IMR-90 (cell line): Measurements from ENCODE around the gene FBXW12. TPM values are rescaled to one million over a fixed set of nuclear protein-coding genes. Genes with fewer than 3 reads are reported as not detected.

Experiments used
- ATAC-seq: fragments of 200-7000 bp; cut with Tn5 transposase; 2 replicates; pipeline ENCODE4 v1.9.1; 2020; ENCODE audit warnings: low read depth, mild to moderate bottlenecking, moderate library complexity
- BruUV-seq: library from RNA; stranded (reverse); fragments of 400-500 nt; replicated peaks from 2 replicates; lab custom pipeline; 2021; lab: Mats Ljungman, UMichigan
- CTCF ChIA-PET: fragments of 300-600 bp; formaldehyde crosslinking; extraction: SDS; loops from one replicate; lab custom pipeline; 2021; ENCODE audit warnings: antibody characterized with exemption; lab: Yijun Ruan, JAX
- POLR2A ChIA-PET: fragments of 300-600 bp; sonication (Branson Sonifier 250); formaldehyde crosslinking; loops from one replicate; lab custom pipeline; 2022; ENCODE audit warnings: antibody characterized with exemption; ENCODE audit not compliant: unreplicated experiment; lab: Charles Lee
- DNase-seq: peaks from one replicate; pipeline ENCODE4 v3.0.0; 2013
- H2AFZ ChIP-seq: replicated peaks from 2 replicates; pipeline ENCODE3; 2013; ENCODE audit warnings: low read length, mild to moderate bottlenecking; ENCODE audit not compliant: poor library complexity
- H2AK5ac ChIP-seq: 2 replicates; pipeline ENCODE4 v1.6.1; 2013; ENCODE audit warnings: low read depth, low read length, inconsistent platforms
- H2AK9ac ChIP-seq: replicated peaks from 2 replicates; pipeline ENCODE3; 2013; ENCODE audit warnings: mild to moderate bottlenecking, low read depth, low read length, moderate library complexity; ENCODE audit not compliant: poor library complexity
- H2BK120ac ChIP-seq: 2 replicates; pipeline ENCODE4 v1.6.1; 2013; ENCODE audit warnings: low read depth, low read length, inconsistent platforms
- H2BK15ac ChIP-seq: 3 replicates; pipeline ENCODE4 v1.6.1; 2013; ENCODE audit warnings: low read depth, low read length, inconsistent platforms
- H2BK20ac ChIP-seq: 2 replicates; pipeline ENCODE4 v1.6.1; 2013; ENCODE audit warnings: low read depth, mild to moderate bottlenecking, inconsistent platforms, low read length, moderate library complexity
- H2BK5ac ChIP-seq: 2 replicates; pipeline ENCODE4 v1.6.1; 2013; ENCODE audit warnings: mild to moderate bottlenecking, low read depth, low read length, inconsistent platforms; ENCODE audit not compliant: poor library complexity, severe bottlenecking
- H3K14ac ChIP-seq: replicated peaks from 2 replicates; pipeline ENCODE4 v1.6.1; 2013; ENCODE audit warnings: low read depth, low read length, inconsistent platforms
- H3K18ac ChIP-seq: 2 replicates; pipeline ENCODE4 v1.6.1; 2013; ENCODE audit warnings: low read depth, low read length, control low read depth
- H3K23ac ChIP-seq: 2 replicates; pipeline ENCODE4 v1.6.1; 2013; ENCODE audit warnings: low read depth, low read length, inconsistent platforms
- H3K27ac ChIP-seq: 2 replicates; pipeline ENCODE4 v1.5.1; 2013; ENCODE audit warnings: mild to moderate bottlenecking, control low read depth, low read length; ENCODE audit not compliant: insufficient read depth
- H3K27me3 ChIP-seq: 2 replicates; pipeline ENCODE4 v1.6.1; 2013; ENCODE audit warnings: low read length; ENCODE audit not compliant: control insufficient read depth, insufficient read depth
- H3K36me3 ChIP-seq: 2 replicates; pipeline ENCODE4 v1.6.1; 2013; ENCODE audit warnings: low read length, mixed read lengths; ENCODE audit not compliant: control insufficient read depth, insufficient read depth
- H3K4ac ChIP-seq: 2 replicates; pipeline ENCODE4 v1.6.1; 2013; ENCODE audit warnings: low read depth, low read length, inconsistent platforms
- H3K4me1 ChIP-seq: 2 replicates; pipeline ENCODE4 v1.6.1; 2013; ENCODE audit warnings: low read length, mixed read lengths; ENCODE audit not compliant: control insufficient read depth, insufficient read depth
- H3K4me2 ChIP-seq: 2 replicates; pipeline ENCODE4 v1.6.1; 2013; ENCODE audit warnings: low read depth, mild to moderate bottlenecking, control low read depth, low read length, moderate library complexity
- H3K4me3 ChIP-seq: 2 replicates; pipeline ENCODE4 v1.5.1; 2013; ENCODE audit warnings: low read depth, mild to moderate bottlenecking, control low read depth, low read length, moderate library complexity; ENCODE audit not compliant: insufficient read depth
- H3K56ac ChIP-seq: 2 replicates; pipeline ENCODE4 v1.6.1; 2013; ENCODE audit warnings: low read length, inconsistent platforms; ENCODE audit not compliant: insufficient read depth; ENCODE audit errors: extremely low read depth
- H3K79me1 ChIP-seq, 2 experiments: 2 replicates each; pipeline ENCODE4 v1.6.1; 2013; ENCODE audit warnings: low read length in 2 of 2, inconsistent platforms in 1 of 2, low read depth in 1 of 2
- H3K9ac ChIP-seq: 2 replicates; pipeline ENCODE4 v1.6.1; 2013; ENCODE audit warnings: low read depth, low read length, control low read depth
- H3K9me1 ChIP-seq: 2 replicates; pipeline ENCODE4 v1.6.1; 2013; ENCODE audit warnings: low read length, inconsistent platforms; ENCODE audit not compliant: insufficient read depth
- H3K9me3 ChIP-seq: 2 replicates; pipeline ENCODE4 v1.6.1; 2013; ENCODE audit warnings: low read length; ENCODE audit not compliant: control insufficient read depth, insufficient read depth
- H4K20me1 ChIP-seq: 2 replicates; pipeline ENCODE4 v1.6.1; 2013; ENCODE audit warnings: low read length, inconsistent platforms; ENCODE audit not compliant: insufficient read depth
- H4K5ac ChIP-seq: 2 replicates; pipeline ENCODE4 v1.6.1; 2013; ENCODE audit warnings: mild to moderate bottlenecking, low read depth, low read length, control low read depth
- H4K8ac ChIP-seq, 2 experiments: 2 replicates each; pipeline ENCODE4 v1.6.1; 2013; ENCODE audit warnings: low read depth in 2 of 2, low read length in 2 of 2, control low read depth in 1 of 2, inconsistent platforms in 1 of 2
- H4K91ac ChIP-seq: 2 replicates; pipeline ENCODE4 v1.6.1; 2013; ENCODE audit warnings: low read depth, low read length, inconsistent platforms; ENCODE audit not compliant: insufficient read depth
- CHD1 ChIP-seq: IDR thresholded peaks from 2 replicates; pipeline ENCODE4 v1.6.1; 2012; ENCODE audit warnings: low read depth, low read length, improper control_type of control experiment
- CTCF ChIP-seq: conservative IDR thresholded peaks from 2 replicates; pipeline ENCODE4 v1.5.1; 2012; ENCODE audit warnings: mild to moderate bottlenecking, low read depth, low read length, improper control_type of control experiment
- MAZ ChIP-seq: IDR thresholded peaks from 2 replicates; pipeline ENCODE4 v1.6.1; 2012; ENCODE audit warnings: low read depth, mild to moderate bottlenecking, low read length, improper control_type of control experiment, moderate library complexity, borderline replicate concordance
- SMC3 ChIP-seq: fragments of 150-350 bp; IDR thresholded peaks from 2 replicates; pipeline ENCODE4 v1.6.1; 2016; ENCODE audit warnings: low read depth, mild to moderate bottlenecking, antibody characterized with exemption, low read length, moderate library complexity
- WGBS, 2 experiments: methylation state at CpG; one replicate each; pipeline versions ENCODE4 v1.1.5 to v1.1.7; 2013; ENCODE audit warnings: missing lambda C conversion rate in 2 of 2; ENCODE audit not compliant: insufficient read length in 1 of 2; ENCODE audit errors: extremely low coverage in 2 of 2; 5-methylcytosine and 5-hydroxymethylcytosine counted together
- dilution Hi-C: fragments of 300-500 bp; cut with HindIII; formaldehyde crosslinking; loops from one replicate; pipeline ENCODE4 v1.14.3; 2018; ENCODE audit warnings: low sequenced_read_pairs; ENCODE audit not compliant: unreplicated experiment
- in situ Hi-C: fragments of 300-500 bp; cut with MboI; formaldehyde crosslinking; loops from 3 replicates; pipeline ENCODE4 v1.14.3; 2019; ENCODE audit warnings: low sequenced_read_pairs, inconsistent platforms, mixed read lengths
- intact Hi-C: fragments of 100-400 bp; cut with micrococcal nuclease; formaldehyde crosslinking; loops from 2 replicates; pipeline ENCODE4 v1.10.0; 2022
- polyA plus RNA-seq, 3 experiments: library from polyadenylated mRNA; depleted of rRNA; stranded (reverse); fragments of >200 nt; gene quantifications; 2 replicates each; pipeline ENCODE4 v1.2.3, GENCODE V29; 2012; ENCODE audit warnings: low replicate concordance in 1 of 3
- total RNA-seq: library from RNA; depleted of rRNA; stranded (reverse); fragments of >200 nt; gene quantifications from 2 replicates; pipeline ENCODE4 v1.2.3, GENCODE V29; 2012

The FBXW12 gene
- total and polyA plus RNA-seq, 2 of the 4 experiments (the other 2 are of a cell fraction) = not detected

- Histone ChIP-seq H4K5ac (no peak overlapping the region), H3K9me3 (no peaks in the 10 kb centered on the region), H3K4me3 (no peak overlapping the region), H4K91ac (no peak overlapping the region), H4K20me1 (no peaks in the 10 kb centered on the region), H3K36me3 (no peaks in the 10 kb centered on the region), H3K56ac (no peak overlapping the region), H2AK5ac (no peak overlapping the region), H3K4me2 (no peak overlapping the region), H3K9me1 (no peaks in the 10 kb centered on the region), H2BK20ac (no peak overlapping the region), H3K14ac (no peak overlapping the region), H3K79me1 (no peaks in the 10 kb centered on the region), H3K18ac (no peak overlapping the region), H4K8ac (no peak overlapping the region), H3K27ac (no peak overlapping the region), H3K27me3 (peaks cover 30% of the 10 kb centered on the region), H3K4ac (no peak overlapping the region), H3K9ac (no peak overlapping the region), H2BK120ac (no peak overlapping the region), H2BK5ac (no peak overlapping the region), H3K23ac (no peak overlapping the region), H2AK9ac (no peak overlapping the region), H2AFZ (no peak overlapping the region), H3K4me1 (no peaks in the 10 kb centered on the region), H2BK15ac (no peak overlapping the region)
- intact Hi-C loops = no loop called here
- ChIA-PET POLR2A (no interaction called here), CTCF (no interaction called here)
- no TSS peak for BruUV-seq
- ATAC-seq = no peak
- no peak for DNase-seq
- dilution Hi-C loops = no loop called here
- in situ Hi-C loops = no loop called here
- TF ChIP-seq CTCF (no peak), CHD1 (no peak), SMC3 (no peak), MAZ (no peak)
- WGBS, 2 experiments = no CpG with 5 or more reads among the region's 7 CpGs
Measured at GRCh38 chr3:48372377-48372770, 355 bp downstream of the FBXW12 start.
